K562 (cell line): ENCODE data around the gene MARCKSL1. TPM values are rescaled to one million over a fixed set of nuclear protein-coding genes. Genes with fewer than 3 reads are reported as not detected.

ENCODE experiments used
- AFF1 ChIP-seq, 2 experiments: fragments of 450-650 bp; IDR thresholded peaks; 2 replicates each; pipeline ENCODE4 v1.6.1; 2018; ENCODE audit warnings: mild to moderate bottlenecking in 2 of 2, low read depth in 1 of 2; ENCODE audit not compliant: partially characterized antibody in 2 of 2
- CBX8 ChIP-seq: fragments of 200-600 bp; sonication (generic); IDR thresholded peaks from 2 replicates; pipeline ENCODE4 v1.6.1; 2012; ENCODE audit warnings: borderline replicate concordance, mixed run types, low read depth, mild to moderate bottlenecking, moderate library complexity, mixed read lengths, low read length, control low read depth, inconsistent platforms; ENCODE audit not compliant: poor library complexity, severe bottlenecking; ENCODE audit errors: extremely low read depth
- ELF2 ChIP-seq: fragments of 250-450 bp; sonication (Bioruptor Pico); IDR thresholded peaks from 2 replicates; pipeline ENCODE4 v1.5.0; 2021; ENCODE audit warnings: mild to moderate bottlenecking
- ESRRA ChIP-seq: fragments of 450-650 bp; IDR thresholded peaks from 2 replicates; pipeline ENCODE4 v1.6.1; 2014; ENCODE audit warnings: low read depth, mild to moderate bottlenecking, moderate library complexity, borderline replicate concordance
- FOXK2 ChIP-seq, 2 experiments: fragments of 450-650 bp; IDR thresholded peaks in 1 of 2; conservative IDR thresholded peaks in 1 of 2; 2 replicates each; pipeline ENCODE4 v1.6.1; 2016; ENCODE audit warnings: low read depth in 2 of 2, mild to moderate bottlenecking in 1 of 2
- KAT7 ChIP-seq: sonication (generic); formaldehyde crosslinking; IDR thresholded peaks from 2 replicates; pipeline ENCODE4 v1.8.0; 2022; ENCODE audit warnings: missing genetic modification reagents, mild to moderate bottlenecking, borderline replicate concordance
- KLF6 ChIP-seq: fragments of 250-450 bp; sonication (Bioruptor Pico); IDR thresholded peaks from 2 replicates; pipeline ENCODE4 v1.4.0; 2020; ENCODE audit warnings: mild to moderate bottlenecking, moderate library complexity, borderline replicate concordance
- MAZ ChIP-seq, 2 experiments: fragments of 450-650 bp in 1 of 2; sonication (generic) in 1 of 2; formaldehyde crosslinking; IDR thresholded peaks in 1 of 2; conservative IDR thresholded peaks in 1 of 2; 2 replicates each; pipeline versions ENCODE4 v1.4.0 to v1.5.0; 2020; ENCODE audit warnings: mild to moderate bottlenecking in 1 of 2, missing genetic modification reagents in 1 of 2
- SAFB2 ChIP-seq: fragments of 200-400 bp; formaldehyde crosslinking; IDR thresholded peaks from 2 replicates; pipeline ENCODE4 v1.6.1; 2018; ENCODE audit warnings: borderline replicate concordance, low read length, low read depth, moderate library complexity; ENCODE audit not compliant: severe bottlenecking
- ZNF282 ChIP-seq: sonication (generic); formaldehyde crosslinking; IDR thresholded peaks from 2 replicates; pipeline ENCODE4 v1.8.1; 2023; ENCODE audit warnings: missing genetic modification reagents
- ZNF507 ChIP-seq: conservative IDR thresholded peaks from 2 replicates; pipeline ENCODE4 v1.6.1; 2017; ENCODE audit warnings: missing genetic modification characterization, missing compliant biosample characterization
- polyA plus RNA-seq, 8 experiments: library from polyadenylated mRNA; depleted of rRNA in 4 of 8; stranded (reverse) in 5 of 8; unstranded in 3 of 8; fragments of >200 nt; fragmentation: Nextera tagmentation in 2 of 8; fragmentation: Illumina TruSeq in 1 of 8; extraction: Ambion mirVana in 2 of 8; extraction: Trizol in 1 of 8; gene quantifications; 2 replicates each; pipeline versions ENCODE4 v1.2.1 to v1.2.3, GENCODE V29; 2011 to 2014; ENCODE audit warnings: inconsistent platforms in 1 of 8, missing spikeins in 1 of 8
- total RNA-seq, 7 experiments: library from RNA; depleted of rRNA in 6 of 7; stranded (reverse); fragments of >200 nt in 6 of 7; fragmentation: Illumina TruSeq in 2 of 7; extraction: Trizol in 2 of 7; gene quantifications; 2 replicates each; pipeline versions ENCODE4 v1.2.1 to v1.2.3, GENCODE V29; 2011 to 2021; ENCODE audit warnings: low replicate concordance in 1 of 7
- TF ChIP-seq, protein P1 (sequence below): sonication (generic); formaldehyde crosslinking; IDR thresholded peaks from 2 replicates; pipeline ENCODE4 v1.8.1; 2023; ENCODE audit warnings: mild to moderate bottlenecking, missing genetic modification reagents
- TF ChIP-seq, protein P2 (sequence below): sonication (generic); formaldehyde crosslinking; IDR thresholded peaks from 2 replicates; pipeline ENCODE4 v1.8.0; 2023; ENCODE audit warnings: mild to moderate bottlenecking, missing genetic modification reagents

The MARCKSL1 gene
- total and polyA plus RNA-seq, 9 of the 15 experiments (the other 6 are each of a cell fraction or from before 2014, with no cell fraction given) = 14.7 to 325 (median 155) TPM

- TF ChIP-seq ZNF282 (CRISPR knock-in tag) (no peak), KLF6 (peak; percentile 68; the same call in 1 of the 2 replicates), SAFB2 (no peak), AFF1 (IDR thresholded peaks at IDR 0.05; ENCODE audit: low read depth in 1 of 2, partially characterized antibody in 2 of 2) (peak; percentile 66 to 68), FOXK2 (conservative IDR thresholded peaks at IDR 0.05 in 1 of 2, IDR thresholded peaks at IDR 0.05 in 1 of 2; ENCODE audit: low read depth in 2 of 2) (peak; percentile 30 to 99; a peak in 3 of 4 replicates), MAZ (CRISPR knock-in tag; conservative IDR thresholded peaks at IDR 0.05 in 1 of 2, IDR thresholded peaks at IDR 0.05 in 1 of 2) (peak; percentile 80 to 84; a peak in 3 of 4 replicates), ESRRA (peak; percentile 47), CBX8 (no peak), ZNF507 (tag) (no peak), KAT7 (CRISPR knock-in tag) (peak; percentile 99), ELF2 (CRISPR knock-in tag) (no peak; the same call in 1 of the 2 replicates)
- TF ChIP-seq, protein P1, sequence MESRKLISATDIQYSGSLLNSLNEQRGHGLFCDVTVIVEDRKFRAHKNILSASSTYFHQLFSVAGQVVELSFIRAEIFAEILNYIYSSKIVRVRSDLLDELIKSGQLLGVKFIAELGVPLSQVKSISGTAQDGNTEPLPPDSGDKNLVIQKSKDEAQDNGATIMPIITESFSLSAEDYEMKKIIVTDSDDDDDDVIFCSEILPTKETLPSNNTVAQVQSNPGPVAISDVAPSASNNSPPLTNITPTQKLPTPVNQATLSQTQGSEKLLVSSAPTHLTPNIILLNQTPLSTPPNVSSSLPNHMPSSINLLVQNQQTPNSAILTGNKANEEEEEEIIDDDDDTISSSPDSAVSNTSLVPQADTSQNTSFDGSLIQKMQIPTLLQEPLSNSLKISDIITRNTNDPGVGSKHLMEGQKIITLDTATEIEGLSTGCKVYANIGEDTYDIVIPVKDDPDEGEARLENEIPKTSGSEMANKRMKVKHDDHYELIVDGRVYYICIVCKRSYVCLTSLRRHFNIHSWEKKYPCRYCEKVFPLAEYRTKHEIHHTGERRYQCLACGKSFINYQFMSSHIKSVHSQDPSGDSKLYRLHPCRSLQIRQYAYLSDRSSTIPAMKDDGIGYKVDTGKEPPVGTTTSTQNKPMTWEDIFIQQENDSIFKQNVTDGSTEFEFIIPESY (CRISPR knock-in tag) = peak; percentile 49; the same call in 1 of the 2 replicates
- TF ChIP-seq, protein P2, sequence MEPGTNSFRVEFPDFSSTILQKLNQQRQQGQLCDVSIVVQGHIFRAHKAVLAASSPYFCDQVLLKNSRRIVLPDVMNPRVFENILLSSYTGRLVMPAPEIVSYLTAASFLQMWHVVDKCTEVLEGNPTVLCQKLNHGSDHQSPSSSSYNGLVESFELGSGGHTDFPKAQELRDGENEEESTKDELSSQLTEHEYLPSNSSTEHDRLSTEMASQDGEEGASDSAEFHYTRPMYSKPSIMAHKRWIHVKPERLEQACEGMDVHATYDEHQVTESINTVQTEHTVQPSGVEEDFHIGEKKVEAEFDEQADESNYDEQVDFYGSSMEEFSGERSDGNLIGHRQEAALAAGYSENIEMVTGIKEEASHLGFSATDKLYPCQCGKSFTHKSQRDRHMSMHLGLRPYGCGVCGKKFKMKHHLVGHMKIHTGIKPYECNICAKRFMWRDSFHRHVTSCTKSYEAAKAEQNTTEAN = no peak; the same call in 1 of the 2 replicates
Measured at GRCh38 chr1:32291708-32292538, 44.1 kb downstream of the MARCKSL1 start, which contains the start of gene HDAC1 (continued).
